ENCODE data around the gene SAE1.
"Not testable (repeated sequence)": the region's sequence is repeated elsewhere in the genome, so short reads cannot be mapped to it uniquely, and the experiment has no call there.

The SAE1 gene

DNA sequence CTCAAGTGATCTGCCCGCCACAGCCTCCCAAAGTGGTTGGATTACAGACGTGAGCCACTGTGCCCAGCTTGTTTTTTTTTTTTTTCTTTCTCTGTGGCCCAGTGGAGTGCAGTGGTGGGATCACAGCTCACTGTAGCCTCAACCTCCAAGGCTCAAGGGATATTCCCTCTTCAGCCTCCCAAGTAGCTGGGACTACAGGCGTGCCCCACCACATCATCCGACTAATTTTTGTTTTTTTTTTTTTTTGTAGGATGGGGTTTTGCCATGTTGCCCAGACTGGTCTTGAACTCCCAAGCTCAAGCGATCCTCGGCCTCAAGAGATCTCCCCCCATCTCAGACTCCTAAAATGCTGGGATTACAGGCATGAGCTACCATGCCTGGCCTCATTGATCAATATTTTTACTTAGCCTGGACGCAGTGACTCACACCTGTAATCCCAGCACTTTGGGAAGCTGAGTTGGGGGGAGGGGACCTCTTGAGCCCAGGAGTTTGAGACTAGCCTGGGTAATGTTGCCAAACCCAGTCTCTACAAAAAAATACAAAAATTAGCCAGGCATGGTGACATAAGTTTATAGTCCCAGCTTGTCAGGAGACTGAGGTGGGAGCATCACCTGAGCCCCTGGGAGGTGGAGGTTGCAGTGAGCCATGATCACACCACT is 1.7 kb downstream of the SAE1 start:
- no peak for DNase-seq

DNA sequence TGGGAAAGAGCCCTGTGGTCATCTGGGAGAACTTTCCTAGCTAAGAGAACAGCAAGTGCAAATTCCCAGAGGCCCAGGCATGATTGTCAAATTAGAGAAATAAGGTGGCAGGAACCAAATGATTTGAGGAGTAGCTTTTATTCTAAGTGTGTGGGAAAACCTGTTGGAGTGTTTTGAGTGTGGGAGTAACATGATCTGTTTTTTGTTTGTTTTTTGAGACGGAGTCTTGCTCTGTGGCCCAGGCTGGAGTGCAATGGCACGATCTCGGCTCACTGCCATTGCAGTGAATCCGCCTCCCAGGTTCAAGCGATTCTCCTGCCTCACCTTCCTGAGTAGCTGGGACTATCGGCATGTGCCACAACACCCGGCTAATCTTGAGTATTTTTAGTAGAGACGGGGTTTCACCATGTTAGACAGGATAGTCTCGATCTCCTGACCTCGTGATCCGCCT is 2.4 kb downstream of the SAE1 start:
- DNase-seq = no peak

- DNase-seq = no peak
Observed at GRCh38 chr19:47134545-47134944, 3.9 kb downstream of the SAE1 start.

DNA sequence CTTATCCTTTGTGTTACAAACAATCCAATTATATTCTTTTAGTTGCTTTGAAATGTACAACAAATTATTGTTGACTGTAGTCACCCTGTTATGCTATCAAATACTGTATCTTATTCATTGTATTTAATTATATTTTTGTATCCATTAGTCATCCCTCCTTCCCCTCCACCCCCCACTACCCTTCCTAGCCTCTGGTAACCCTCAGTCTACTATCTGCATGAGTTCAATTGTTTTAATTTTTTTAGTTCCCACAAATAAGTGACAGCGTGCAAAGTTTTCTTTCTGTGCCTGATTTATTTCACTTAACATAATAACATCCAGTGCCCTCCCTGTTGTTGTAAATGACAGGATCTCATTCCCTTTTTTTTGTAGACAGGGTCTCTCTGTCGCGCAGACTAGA is 4.5 kb downstream of the SAE1 start:
- DNase-seq = no peak

- not testable (repeated sequence) for DNase-seq
Observed at GRCh38 chr19:47141252-47141651, 10.6 kb downstream of the SAE1 start.

DNA sequence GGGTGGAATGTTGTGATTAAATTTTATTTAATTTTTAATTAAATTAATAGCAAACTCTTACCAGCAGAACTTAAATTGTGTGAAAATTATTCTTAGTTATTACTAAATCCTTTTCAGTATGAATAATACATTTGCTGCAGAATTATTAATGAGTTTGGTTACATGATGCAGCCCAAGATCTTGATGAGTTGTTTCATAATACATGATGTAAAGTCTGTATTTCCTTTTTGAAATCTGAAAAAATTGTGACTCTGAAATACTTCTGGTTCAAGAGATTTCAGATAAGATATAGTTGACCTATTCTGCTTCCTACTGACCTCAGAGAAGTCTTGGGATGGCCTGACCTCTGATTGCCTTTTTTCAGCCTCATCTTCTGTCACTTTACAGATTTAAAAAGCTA is 11.1 kb downstream of the SAE1 start:
- no peak for DNase-seq

GRCh38 chr19:47142779-47143178 is 12.1 kb downstream of the SAE1 start:
- no peak for DNase-seq

DNA sequence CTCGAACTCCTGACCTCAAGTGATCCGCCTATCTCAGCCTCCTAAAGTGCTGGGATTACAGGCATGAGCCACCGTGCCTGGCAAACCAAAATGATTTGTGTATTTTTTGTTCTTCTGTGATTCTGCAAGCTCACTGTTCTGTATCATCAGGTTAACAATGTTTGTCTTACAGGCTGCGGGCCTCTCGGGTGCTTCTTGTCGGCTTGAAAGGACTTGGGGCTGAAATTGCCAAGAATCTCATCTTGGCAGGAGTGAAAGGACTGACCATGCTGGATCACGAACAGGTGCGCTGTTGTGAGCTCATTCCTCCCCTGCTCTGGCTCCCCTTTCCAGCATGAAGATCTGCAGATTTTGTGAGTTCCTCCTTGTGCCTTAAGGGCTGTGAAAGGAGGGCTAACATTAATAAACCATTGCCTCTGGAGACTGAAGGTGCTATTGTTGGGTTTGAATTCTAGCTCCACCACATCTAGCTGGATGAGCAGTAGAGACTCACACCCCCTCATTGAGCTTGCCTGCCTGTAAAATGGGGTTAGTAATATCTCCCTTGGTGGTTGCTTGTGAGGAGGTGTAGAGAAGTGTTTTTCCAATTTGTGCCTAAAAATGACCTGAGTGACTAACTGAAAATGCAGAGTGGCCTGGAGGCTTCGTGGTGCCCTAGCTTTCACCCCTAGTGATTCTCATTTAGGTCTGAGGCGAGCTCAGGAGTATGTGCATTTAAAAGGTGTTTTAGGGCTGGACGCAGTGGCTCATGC is 12.9 kb downstream of the SAE1 start:
- DNase-seq = no peak

GRCh38 chr19:47144630-47145029 is 14.0 kb downstream of the SAE1 start:
- DNase-seq = no peak

DNA sequence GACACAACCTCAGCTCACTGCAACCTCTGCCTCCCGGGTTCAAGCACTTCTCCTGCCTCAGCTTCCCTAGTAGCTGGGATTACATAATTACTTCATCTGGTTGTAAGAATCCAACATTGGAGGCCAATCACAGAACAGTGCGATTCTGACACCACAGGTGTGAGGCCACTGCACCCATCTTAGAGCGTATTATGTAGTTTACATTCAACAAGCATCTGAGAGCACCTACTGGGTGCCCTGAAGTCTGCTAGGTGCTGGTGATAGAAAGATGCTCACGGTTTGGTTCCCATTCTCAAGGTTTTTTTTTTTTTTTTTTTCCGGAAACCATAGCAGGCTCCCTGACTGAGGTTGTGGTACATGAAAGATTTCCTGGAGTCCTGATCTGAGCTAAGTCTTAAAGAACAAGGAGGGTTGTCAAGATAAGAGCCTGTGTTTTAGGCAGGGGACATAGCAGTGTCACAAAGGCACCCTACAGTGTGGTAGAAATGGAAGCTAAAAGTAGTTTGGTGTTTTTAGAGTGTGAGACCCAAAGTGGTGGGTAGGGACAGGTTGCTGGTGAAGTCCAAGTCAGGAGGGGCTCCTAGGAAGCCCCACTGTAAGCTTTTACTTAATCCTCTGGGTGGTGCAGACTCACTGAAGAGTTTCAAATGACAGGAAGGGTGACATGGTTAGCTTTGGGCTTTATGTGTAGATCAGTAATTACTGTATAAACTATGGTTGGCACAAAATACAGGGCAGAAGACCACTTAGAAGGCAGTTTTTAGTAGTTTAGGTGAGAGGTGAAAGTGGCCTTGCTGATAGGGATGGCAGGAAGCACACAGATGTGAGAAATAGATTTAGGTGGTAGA is 15.2 kb downstream of the SAE1 start:
- no peak for DNase-seq

DNA sequence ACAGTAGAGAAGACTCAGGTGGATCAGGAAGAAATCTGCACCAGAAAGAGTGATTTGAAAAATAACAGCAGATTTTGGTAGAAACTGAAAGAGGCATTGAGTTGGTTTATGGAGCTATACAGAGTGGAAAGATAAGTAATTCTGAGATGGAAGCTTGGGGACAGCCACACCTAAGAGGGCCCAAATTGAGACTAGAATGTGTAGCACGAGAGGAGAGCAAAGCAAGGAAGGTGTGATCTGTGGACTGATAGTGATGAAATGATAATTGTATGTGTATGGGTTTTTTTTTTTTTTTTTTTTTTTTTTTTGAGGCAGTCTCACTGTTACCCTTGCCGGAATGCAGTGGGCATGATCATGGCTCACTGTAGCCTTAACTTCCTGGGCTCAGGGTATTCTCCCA is 16.3 kb downstream of the SAE1 start:
- no peak for DNase-seq

DNA sequence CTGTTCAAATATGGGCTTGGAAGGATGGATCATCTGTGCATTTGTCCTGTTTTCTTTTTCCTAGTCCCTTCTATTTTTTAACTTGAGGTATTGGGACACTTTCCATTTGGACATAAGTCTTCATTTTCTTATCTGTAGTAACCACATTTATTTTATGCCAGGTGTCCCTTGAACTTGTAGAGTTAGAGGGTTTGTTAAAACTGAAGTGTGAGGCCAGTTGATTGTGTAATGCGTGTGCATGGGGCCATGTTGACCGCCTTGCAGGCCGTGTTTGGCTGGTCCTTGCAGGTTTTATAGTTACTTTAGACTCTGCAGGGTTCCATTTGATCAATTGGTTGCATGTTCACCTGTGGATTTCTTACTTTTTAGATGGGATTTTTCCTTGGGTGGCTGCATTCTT is 21.0 kb downstream of the SAE1 start:
- no peak for DNase-seq

GRCh38 chr19:47152205-47152604 is 21.6 kb downstream of the SAE1 start:
- no peak for DNase-seq

DNA sequence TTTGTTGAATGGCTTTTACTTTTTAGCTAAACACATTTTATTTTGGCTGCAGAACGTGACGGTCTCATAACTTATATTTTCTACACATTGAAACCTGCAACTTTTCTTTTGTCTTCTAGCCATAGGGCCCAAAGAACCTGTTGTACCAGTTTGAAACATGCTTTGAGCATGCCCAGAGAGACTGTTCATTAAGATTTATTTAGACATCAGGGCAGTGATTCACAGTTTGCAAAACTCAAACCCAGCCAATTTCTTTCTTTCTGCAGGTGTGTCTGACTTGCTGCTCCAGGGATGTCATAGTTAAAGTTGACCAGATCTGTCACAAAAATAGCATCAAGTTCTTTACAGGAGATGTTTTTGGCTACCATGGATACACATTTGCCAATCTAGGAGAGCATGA is 22.0 kb downstream of the SAE1 start:
- DNase-seq = no peak

DNA sequence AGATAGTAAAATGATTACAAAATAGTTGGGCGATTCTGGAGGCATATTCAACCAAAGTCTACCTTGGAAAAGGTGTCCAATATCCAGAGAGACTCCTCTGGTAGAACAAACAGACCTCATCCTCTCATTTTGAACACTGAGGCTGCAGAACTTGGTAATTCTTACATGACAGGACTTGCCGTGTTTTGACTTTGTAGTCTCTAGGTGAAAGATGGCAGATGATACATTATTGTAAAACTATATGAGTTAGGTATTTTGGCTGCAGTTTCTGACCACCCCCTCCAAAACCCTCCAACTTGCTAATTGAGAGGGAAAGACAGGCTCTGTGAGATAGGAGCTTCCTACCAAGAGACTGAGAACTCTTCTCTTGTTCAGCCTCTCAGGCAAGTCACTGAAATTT is 22.6 kb downstream of the SAE1 start:
- DNase-seq = no peak

GRCh38 chr19:47155148-47155547 is 24.5 kb downstream of the SAE1 start:
- DNase-seq = no peak

GRCh38 chr19:47156861-47157430 is 26.3 kb downstream of the SAE1 start:
- no peak for DNase-seq

GRCh38 chr19:47157431-47158321 is 27.0 kb downstream of the SAE1 start:
- no peak for DNase-seq

- no peak for DNase-seq
Observed at GRCh38 chr19:47158367-47158791, 27.7 kb downstream of the SAE1 start.

DNA sequence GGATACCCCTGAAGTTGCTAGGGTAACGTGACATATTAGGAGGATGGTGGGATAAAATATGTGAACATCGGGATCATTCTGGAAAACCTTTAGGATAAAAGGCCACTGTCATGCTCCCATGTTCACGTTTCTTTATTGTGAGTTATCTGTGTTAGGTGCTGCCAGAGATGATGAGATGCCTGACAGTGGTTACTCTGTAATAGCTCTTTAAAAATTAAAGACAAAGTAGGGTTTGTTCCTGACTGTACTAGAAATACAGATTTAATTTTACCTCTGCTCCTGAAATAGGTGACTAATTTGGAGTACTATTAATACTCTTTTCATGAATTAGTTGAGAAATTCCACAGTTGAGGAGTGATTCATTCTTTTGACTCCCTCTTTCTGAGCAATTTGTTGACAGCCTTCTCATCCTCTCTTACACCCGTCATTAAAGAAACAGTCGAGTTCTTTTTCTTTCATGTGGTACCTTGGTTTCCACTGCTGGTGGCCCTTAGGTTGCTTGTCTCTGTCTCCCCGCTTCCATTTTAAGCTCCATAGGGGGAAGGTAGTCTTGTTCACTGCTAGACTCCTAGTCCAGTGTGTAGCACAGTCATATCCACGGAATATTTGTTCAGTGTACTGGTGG is 28.4 kb downstream of the SAE1 start:
- no peak for DNase-seq

- no peak for DNase-seq
Observed at GRCh38 chr19:47161876-47162489, 31.3 kb downstream of the SAE1 start.

Data from NCI-H524 (cell line).